Skeletal muscle tissue (tissue), 4 donors: Measurements from ENCODE around the gene ZIC5. TPM values are rescaled to one million over a fixed set of nuclear protein-coding genes. Genes with fewer than 3 reads are reported as not detected.

Source experiments
- H3K27ac ChIP-seq: one replicate; pipeline ENCODE4 v1.7.0; 2013; ENCODE audit warnings: mild to moderate bottlenecking, low read depth, low read length, inconsistent platforms
- H3K27me3 ChIP-seq, 3 donors: one replicate each; pipeline ENCODE4 v1.7.0; 2013; ENCODE audit warnings: low read length in 3 of 3; ENCODE audit not compliant: control insufficient read depth in 3 of 3, insufficient read depth in 3 of 3
- H3K36me3 ChIP-seq, 3 donors: one replicate each; pipeline ENCODE4 v1.7.0; 2013; ENCODE audit warnings: low read length in 3 of 3; ENCODE audit not compliant: control insufficient read depth in 3 of 3, insufficient read depth in 3 of 3
- H3K4me1 ChIP-seq, 3 donors: one replicate each; pipeline ENCODE4 v1.7.0; 2013; ENCODE audit warnings: low read length in 3 of 3, mild to moderate bottlenecking in 3 of 3; ENCODE audit not compliant: control insufficient read depth in 3 of 3, insufficient read depth in 3 of 3
- H3K4me3 ChIP-seq, 3 donors: one replicate each; pipeline ENCODE4 v1.7.0; 2013; ENCODE audit warnings: low read length in 3 of 3
- H3K9ac ChIP-seq, 3 donors: one replicate each; pipeline ENCODE4 v1.7.0; 2013; ENCODE audit warnings: low read length in 3 of 3, mild to moderate bottlenecking in 3 of 3, moderate library complexity in 2 of 3, low read depth in 1 of 3
- H3K9me3 ChIP-seq, 3 donors: one replicate each; pipeline ENCODE4 v1.7.0; 2013; ENCODE audit warnings: low read length in 3 of 3; ENCODE audit not compliant: control insufficient read depth in 3 of 3
- total RNA-seq: library from RNA; depleted of rRNA; stranded (reverse); fragments of >200 nt; gene quantifications from one replicate; pipeline ENCODE4 v1.2.3, GENCODE V29; 2014
- donor health status: Osteomylitis.

The ZIC5 gene
- total RNA-seq, 1 donor from 2014 or later: not detected

DNA sequence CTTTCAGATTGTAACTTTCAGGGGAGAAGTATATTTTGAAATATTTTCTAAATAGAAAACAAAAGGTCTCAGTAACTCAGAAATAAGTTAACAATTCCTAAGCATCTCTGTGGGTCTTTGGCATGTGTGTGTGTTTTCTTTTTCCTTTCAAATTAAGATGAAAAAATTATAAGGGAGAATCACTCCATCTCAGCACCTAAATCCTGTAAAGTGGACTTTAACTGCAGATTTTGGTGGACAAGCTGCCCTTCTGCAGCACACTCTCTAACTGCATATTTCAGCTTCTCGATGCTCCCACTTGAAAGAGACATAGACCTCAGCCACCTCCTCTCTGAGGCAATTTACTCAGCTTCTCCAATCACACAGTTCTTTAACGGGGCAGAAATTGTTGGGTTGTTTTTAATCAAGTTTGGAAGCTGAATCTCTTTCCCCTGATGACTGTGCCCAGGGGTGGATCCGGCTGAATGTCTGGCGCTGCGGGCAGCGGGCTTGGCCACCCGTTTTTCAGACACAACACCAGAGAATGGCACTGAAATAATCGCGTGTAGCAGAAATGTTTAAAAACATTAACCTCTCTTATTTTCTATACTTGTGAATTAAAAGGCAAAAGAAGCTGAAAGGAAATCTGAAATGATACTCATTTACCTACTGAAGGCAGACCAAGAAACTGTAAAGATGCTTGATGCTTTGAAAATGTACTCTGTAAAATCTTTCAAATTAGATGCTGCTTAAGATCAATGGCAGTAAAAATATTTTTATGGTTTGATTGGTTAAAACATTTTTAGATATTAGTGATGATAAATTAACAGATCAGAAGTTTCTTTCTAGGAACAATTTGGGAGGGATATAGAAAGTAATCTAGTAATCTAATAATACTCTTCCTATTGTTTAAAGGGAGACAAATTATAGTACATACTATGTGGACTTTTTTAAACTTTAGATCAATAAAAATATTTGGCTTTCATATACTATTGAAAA lies 22.4 kb upstream of the ZIC5 start:
- no peak overlapping the region for H3K9ac ChIP-seq
- peaks cover 0 to 4% (median 0%) of the 10 kb centered on the region in 3 donors for H3K9me3 ChIP-seq
- peaks cover 6 to 12% (median 6%) of the 10 kb centered on the region in 3 donors for H3K4me1 ChIP-seq
- H3K36me3 ChIP-seq: no peaks in the 10 kb centered on the region
- H3K4me3 ChIP-seq: no peak overlapping the region
- H3K27me3 ChIP-seq: peaks cover 86 to 99% (median 92%) of the 10 kb centered on the region in 3 donors
- H3K27ac ChIP-seq: no peak overlapping the region

- no peaks in the 10 kb centered on the region for H3K36me3 ChIP-seq
These were observed 21.4 kb upstream of the ZIC5 start for GRCh38 chr13:99992949-99993351.

GRCh38 chr13:99991828-99992775 lies 20.5 kb upstream of the ZIC5 start:
- no peak overlapping the region for H3K9ac ChIP-seq
- peaks cover 93 to 97% (median 95%) of the 10 kb centered on the region in 3 donors for H3K27me3 ChIP-seq
- no peak overlapping the region for H3K27ac ChIP-seq
- H3K4me3 ChIP-seq: no peak overlapping the region
- H3K36me3 ChIP-seq: no peaks in the 10 kb centered on the region
- H3K4me1 ChIP-seq: peaks cover 6 to 12% (median 6%) of the 10 kb centered on the region in 3 donors
- peaks cover 0 to 4% (median 0%) of the 10 kb centered on the region in 3 donors for H3K9me3 ChIP-seq

More at GRCh38 chr13:99992949-99993351, 21.4 kb upstream of the ZIC5 start:
- no peak overlapping the region for H3K27ac ChIP-seq
- peaks cover 93 to 97% (median 95%) of the 10 kb centered on the region in 3 donors for H3K27me3 ChIP-seq
- peaks cover 0 to 4% (median 0%) of the 10 kb centered on the region in 3 donors for H3K9me3 ChIP-seq
- H3K9ac ChIP-seq: no peak overlapping the region
- H3K4me1 ChIP-seq: peaks cover 6 to 12% (median 6%) of the 10 kb centered on the region in 3 donors
- no peak overlapping the region for H3K4me3 ChIP-seq

- Histone ChIP-seq H3K4me3 (no peak overlapping the region), H3K9ac (no peak overlapping the region), H3K9me3 (peaks cover 0 to 4% (median 0%) of the 10 kb centered on the region in 3 donors), H3K27me3 (peaks cover 92 to 97% (median 95%) of the 10 kb centered on the region in 3 donors), H3K4me1 (peaks cover 6 to 12% (median 6%) of the 10 kb centered on the region in 3 donors), H3K27ac (no peak overlapping the region), H3K36me3 (no peaks in the 10 kb centered on the region)
These were observed 19.7 kb upstream of the ZIC5 start for GRCh38 chr13:99991013-99991827.

DNA sequence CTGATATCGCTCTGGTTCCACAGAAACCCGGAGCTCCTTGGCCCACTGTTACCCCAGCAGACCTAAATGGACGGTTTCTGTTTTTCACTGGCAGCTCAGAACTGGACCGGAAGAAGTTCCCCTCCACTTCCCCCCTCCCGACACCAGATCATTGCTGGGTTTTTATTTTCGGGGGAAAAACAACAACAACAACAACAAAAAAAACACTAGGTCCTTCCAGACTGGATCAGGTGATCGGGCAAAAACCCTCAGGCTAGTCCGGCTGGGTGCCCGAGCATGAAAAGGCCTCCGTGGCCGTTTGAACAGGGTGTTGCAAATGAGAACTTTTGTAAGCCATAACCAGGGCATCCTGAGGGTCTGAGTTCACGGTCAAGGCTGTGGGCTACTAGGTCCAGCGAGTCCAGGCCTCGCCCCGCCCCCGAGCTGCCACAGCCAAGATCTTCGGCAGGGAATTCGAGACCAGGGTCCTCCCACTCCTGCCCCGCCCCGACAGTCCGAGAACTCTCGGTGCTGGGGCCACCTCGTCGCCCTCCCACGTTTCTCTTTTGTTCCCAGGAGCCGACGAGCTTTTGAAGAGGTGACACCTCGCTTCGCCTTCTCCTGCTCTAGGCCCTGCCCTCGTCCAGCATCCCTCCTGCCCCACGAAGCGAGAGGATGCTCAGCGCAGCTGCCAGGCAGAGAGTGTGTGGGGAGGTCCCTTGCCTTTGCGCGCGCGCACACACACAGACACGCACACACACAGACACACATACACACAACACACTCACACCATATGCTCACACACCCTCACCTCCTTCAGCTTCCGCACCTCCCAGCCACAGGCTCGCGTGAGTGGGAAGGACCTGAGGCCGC lies 18.8 kb upstream of the ZIC5 start:
- no peak overlapping the region for H3K9ac ChIP-seq
- H3K9me3 ChIP-seq: peaks cover 0 to 3% (median 0%) of the 10 kb centered on the region in 3 donors
- H3K4me1 ChIP-seq: peaks cover 6 to 12% (median 6%) of the 10 kb centered on the region in 3 donors
- H3K36me3 ChIP-seq: no peaks in the 10 kb centered on the region
- H3K4me3 ChIP-seq: no peak overlapping the region
- no peak overlapping the region for H3K27ac ChIP-seq
- H3K27me3 ChIP-seq: peaks cover 89 to 93% (median 91%) of the 10 kb centered on the region in 3 donors

- H3K4me1 ChIP-seq: peaks cover 6 to 12% (median 6%) of the 10 kb centered on the region in 3 donors
- peaks cover 90 to 92% (median 92%) of the 10 kb centered on the region in 3 donors for H3K27me3 ChIP-seq
- H3K27ac ChIP-seq: no peak overlapping the region
- H3K9me3 ChIP-seq: peaks cover 0 to 2% (median 0%) of the 10 kb centered on the region in 3 donors
- H3K4me3 ChIP-seq: no peak overlapping the region
- H3K9ac ChIP-seq: no peak overlapping the region
- H3K36me3 ChIP-seq: no peaks in the 10 kb centered on the region
These were observed 17.9 kb upstream of the ZIC5 start for GRCh38 chr13:99989276-99990125.

- H3K36me3 ChIP-seq: no peaks in the 10 kb centered on the region
- peaks cover 91 to 96% (median 92%) of the 10 kb centered on the region in 3 donors for H3K27me3 ChIP-seq
- H3K4me3 ChIP-seq: no peak overlapping the region
- H3K27ac ChIP-seq: no peak overlapping the region
- peaks cover 0 to 2% (median 0%) of the 10 kb centered on the region in 3 donors for H3K9me3 ChIP-seq
- no peak overlapping the region for H3K9ac ChIP-seq
- peaks cover 6 to 12% (median 6%) of the 10 kb centered on the region in 3 donors for H3K4me1 ChIP-seq
These were observed 17.1 kb upstream of the ZIC5 start for GRCh38 chr13:99988529-99989275.
